K562 (cell line): ENCODE measurements around the gene PLEKHH3. TPM values are rescaled to one million over a fixed set of nuclear protein-coding genes. Genes with fewer than 3 reads are reported as not detected.

ENCODE experiments used
- ASH1L ChIP-seq: fragments of 450-650 bp; IDR thresholded peaks from 2 replicates; pipeline ENCODE4 v1.6.1; 2018; ENCODE audit warnings: borderline replicate concordance, mild to moderate bottlenecking, low read depth; ENCODE audit not compliant: partially characterized antibody
- ATF1 ChIP-seq, 2 experiments: fragments of 450-650 bp in 1 of 2; IDR thresholded peaks; 2 replicates each; pipeline ENCODE4 v1.6.1; 2016; ENCODE audit warnings: missing compliant biosample characterization in 1 of 2, missing genetic modification characterization in 1 of 2
- CXXC5 ChIP-seq: fragments of 250-450 bp; sonication (Bioruptor Pico); IDR thresholded peaks from 2 replicates; pipeline ENCODE4 v1.8.0; 2022; ENCODE audit warnings: inconsistent platforms, mild to moderate bottlenecking, moderate library complexity
- ETV6 ChIP-seq, 3 experiments: fragments of 150-350 bp in 1 of 3; sonication (generic) in 1 of 3; formaldehyde crosslinking in 1 of 3; IDR thresholded peaks; 2 replicates each; pipeline versions ENCODE4 v1.6.1 to v1.8.0; 2014 to 2022; ENCODE audit warnings: borderline replicate concordance in 2 of 3, low read depth in 2 of 3, antibody characterized with exemption in 1 of 3, low read length in 1 of 3, mild to moderate bottlenecking in 1 of 3, missing genetic modification reagents in 1 of 3
- HCFC1 ChIP-seq: IDR thresholded peaks from 2 replicates; pipeline ENCODE4 v1.6.1; 2012; ENCODE audit warnings: low read depth, low read length, improper control_type of control experiment
- HOMEZ ChIP-seq: fragments of 250-450 bp; sonication (Bioruptor Pico); IDR thresholded peaks from 2 replicates; pipeline ENCODE4 v1.4.0; 2020; ENCODE audit warnings: mild to moderate bottlenecking, moderate library complexity
- HSF4 ChIP-seq: fragments of 250-450 bp; sonication (Bioruptor Pico); IDR thresholded peaks from 2 replicates; pipeline ENCODE4 v2.1.2; 2022; ENCODE audit warnings: mild to moderate bottlenecking, moderate library complexity, borderline replicate concordance
- JUN ChIP-seq, 2 experiments: sonication (generic) in 1 of 2; formaldehyde crosslinking in 1 of 2; IDR thresholded peaks; 2 replicates each; pipeline versions ENCODE4 v1.6.1 to v1.8.0; 2012 to 2022; ENCODE audit warnings: borderline replicate concordance in 2 of 2, mild to moderate bottlenecking in 2 of 2, improper control_type of control experiment in 1 of 2, low read depth in 1 of 2, low read length in 1 of 2, missing genetic modification reagents in 1 of 2
- MYNN ChIP-seq, 2 experiments: sonication (generic); formaldehyde crosslinking in 1 of 2; IDR thresholded peaks; 2 replicates each; pipeline versions ENCODE4 v1.5.0 to v1.6.1; 2016 to 2020; ENCODE audit warnings: antibody characterized with exemption in 1 of 2, missing genetic modification reagents in 1 of 2
- THRAP3 ChIP-seq: fragments of 450-650 bp; IDR thresholded peaks from 2 replicates; pipeline ENCODE4 v1.6.1; 2016; ENCODE audit warnings: mild to moderate bottlenecking, inconsistent platforms, borderline replicate concordance
- U2AF2 ChIP-seq: fragments of 200-400 bp; formaldehyde crosslinking; optimal IDR thresholded peaks from 2 replicates; pipeline ENCODE3; 2017; ENCODE audit warnings: low read depth, mild to moderate bottlenecking, low read length
- ZBTB11 ChIP-seq, 3 experiments: fragments of 200-800 bp in 1 of 3; fragments of 250-450 bp in 1 of 3; fragments of 450-650 bp in 1 of 3; sonication (Bioruptor Pico) in 1 of 3; sonication (Bioruptor generic) in 1 of 3; formaldehyde crosslinking in 1 of 3; IDR thresholded peaks; 2 replicates each; pipeline versions ENCODE4 v1.6.1 to v1.8.0; 2016 to 2022; ENCODE audit warnings: mild to moderate bottlenecking in 2 of 3, missing genetic modification characterization in 2 of 3, missing compliant biosample characterization in 1 of 3, moderate library complexity in 1 of 3
- ZBTB8A ChIP-seq: fragments of 450-650 bp; IDR thresholded peaks from 2 replicates; pipeline ENCODE4 v1.6.1; 2018; ENCODE audit warnings: mild to moderate bottlenecking, moderate library complexity; ENCODE audit not compliant: partially characterized antibody
- ZNF592 ChIP-seq: fragments of 450-650 bp; IDR thresholded peaks from 2 replicates; pipeline ENCODE4 v1.6.1; 2017; ENCODE audit warnings: antibody characterized with exemption, mild to moderate bottlenecking
- polyA plus RNA-seq, 8 experiments: library from polyadenylated mRNA; depleted of rRNA in 4 of 8; stranded (reverse) in 5 of 8; unstranded in 3 of 8; fragments of >200 nt; fragmentation: Nextera tagmentation in 2 of 8; fragmentation: Illumina TruSeq in 1 of 8; extraction: Ambion mirVana in 2 of 8; extraction: Trizol in 1 of 8; gene quantifications; 2 replicates each; pipeline versions ENCODE4 v1.2.1 to v1.2.3, GENCODE V29; 2011 to 2014; ENCODE audit warnings: inconsistent platforms in 1 of 8, missing spikeins in 1 of 8
- total RNA-seq, 7 experiments: library from RNA; depleted of rRNA in 6 of 7; stranded (reverse); fragments of >200 nt in 6 of 7; fragmentation: Illumina TruSeq in 2 of 7; extraction: Trizol in 2 of 7; gene quantifications; 2 replicates each; pipeline versions ENCODE4 v1.2.1 to v1.2.3, GENCODE V29; 2011 to 2021; ENCODE audit warnings: low replicate concordance in 1 of 7

The PLEKHH3 gene
- total and polyA plus RNA-seq, 9 of the 15 experiments (the other 6 are each of a cell fraction or from before 2014, with no cell fraction given), result 0.58 to 34.5 (median 5.0) TPM

GRCh38 chr17:42677012-42677857, 441 bp upstream of the PLEKHH3 start (continued):
- TF ChIP-seq ZNF592 (no peak), JUN (IDR thresholded peaks at IDR 0.05; ENCODE audit: borderline replicate concordance, low read depth, low read length) (peak; percentile 77; the same call in 1 of the 2 replicates), JUN (CRISPR knock-in tag; IDR thresholded peaks at IDR 0.05; ENCODE audit: borderline replicate concordance) (no peak), MYNN (IDR thresholded peaks at IDR 0.05) (no peak), MYNN (CRISPR knock-in tag; IDR thresholded peaks at IDR 0.05) (no peak), ETV6 (IDR thresholded peaks at IDR 0.05; ENCODE audit: borderline replicate concordance in 1 of 2, low read depth in 2 of 2, low read length in 1 of 2) (no peak), ETV6 (CRISPR knock-in tag; IDR thresholded peaks at IDR 0.05; ENCODE audit: borderline replicate concordance) (no peak), ZBTB11 (CRISPR knock-in tag; IDR thresholded peaks at IDR 0.05) (0 out of 6 replicates have a peak, but pooled peaks of 1 of the 3 experiments have one; percentile 17), ATF1 (CRISPR knock-in tag; IDR thresholded peaks at IDR 0.05) (peak; percentile 37; the same call in 1 of the 2 replicates), ATF1 (tag; IDR thresholded peaks at IDR 0.05) (peak; percentile 99), HSF4 (CRISPR knock-in tag) (no peak), ASH1L (peak; percentile 75), THRAP3 (no peak), HCFC1 (no peak; the same call in 1 of the 2 replicates), U2AF2 (no peak), CXXC5 (CRISPR knock-in tag) (peak; percentile 53), HOMEZ (CRISPR knock-in tag) (no peak), ZBTB8A (no peak)
